GM06990 (cell line): Measurements from ENCODE around the gene YTHDC2.

ENCODE experiments used
- DNase-seq: peaks from one replicate; pipeline ENCODE4 v3.0.0-alpha.2; 2011; ENCODE audit not compliant: insufficient read length; ENCODE audit errors: extremely low read depth
- H3K27me3 ChIP-seq: replicated peaks from 2 replicates; pipeline ENCODE4 v1.6.0; 2011; ENCODE audit warnings: low read length; ENCODE audit not compliant: control insufficient read depth, insufficient read depth
- H3K36me3 ChIP-seq: 2 replicates; pipeline ENCODE4 v1.5.1; 2011; ENCODE audit warnings: low read length; ENCODE audit not compliant: control insufficient read depth, insufficient read depth
- H3K4me3 ChIP-seq: replicated peaks from 2 replicates; pipeline ENCODE4 v1.5.1; 2011; ENCODE audit warnings: low read depth, mild to moderate bottlenecking, control low read depth, low read length
- TF ChIP-seq, protein P1 (sequence below): IDR thresholded peaks from 2 replicates; pipeline ENCODE4 v1.5.1; 2011; ENCODE audit warnings: low read length, control low read depth, mild to moderate bottlenecking, inconsistent platforms; ENCODE audit not compliant: insufficient read depth, poor library complexity, severe bottlenecking

Gene YTHDC2

GRCh38 chr5:113552620-113553019 is 39.1 kb downstream of the YTHDC2 start:
- Histone ChIP-seq H3K4me3 (no peak overlapping the region), H3K27me3 (no peaks in the 10 kb centered on the region), H3K36me3 (no peaks in the 10 kb centered on the region)
- DNase-seq, result no peak
- TF ChIP-seq, protein P1, sequence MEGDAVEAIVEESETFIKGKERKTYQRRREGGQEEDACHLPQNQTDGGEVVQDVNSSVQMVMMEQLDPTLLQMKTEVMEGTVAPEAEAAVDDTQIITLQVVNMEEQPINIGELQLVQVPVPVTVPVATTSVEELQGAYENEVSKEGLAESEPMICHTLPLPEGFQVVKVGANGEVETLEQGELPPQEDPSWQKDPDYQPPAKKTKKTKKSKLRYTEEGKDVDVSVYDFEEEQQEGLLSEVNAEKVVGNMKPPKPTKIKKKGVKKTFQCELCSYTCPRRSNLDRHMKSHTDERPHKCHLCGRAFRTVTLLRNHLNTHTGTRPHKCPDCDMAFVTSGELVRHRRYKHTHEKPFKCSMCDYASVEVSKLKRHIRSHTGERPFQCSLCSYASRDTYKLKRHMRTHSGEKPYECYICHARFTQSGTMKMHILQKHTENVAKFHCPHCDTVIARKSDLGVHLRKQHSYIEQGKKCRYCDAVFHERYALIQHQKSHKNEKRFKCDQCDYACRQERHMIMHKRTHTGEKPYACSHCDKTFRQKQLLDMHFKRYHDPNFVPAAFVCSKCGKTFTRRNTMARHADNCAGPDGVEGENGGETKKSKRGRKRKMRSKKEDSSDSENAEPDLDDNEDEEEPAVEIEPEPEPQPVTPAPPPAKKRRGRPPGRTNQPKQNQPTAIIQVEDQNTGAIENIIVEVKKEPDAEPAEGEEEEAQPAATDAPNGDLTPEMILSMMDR, result no peak

DNA sequence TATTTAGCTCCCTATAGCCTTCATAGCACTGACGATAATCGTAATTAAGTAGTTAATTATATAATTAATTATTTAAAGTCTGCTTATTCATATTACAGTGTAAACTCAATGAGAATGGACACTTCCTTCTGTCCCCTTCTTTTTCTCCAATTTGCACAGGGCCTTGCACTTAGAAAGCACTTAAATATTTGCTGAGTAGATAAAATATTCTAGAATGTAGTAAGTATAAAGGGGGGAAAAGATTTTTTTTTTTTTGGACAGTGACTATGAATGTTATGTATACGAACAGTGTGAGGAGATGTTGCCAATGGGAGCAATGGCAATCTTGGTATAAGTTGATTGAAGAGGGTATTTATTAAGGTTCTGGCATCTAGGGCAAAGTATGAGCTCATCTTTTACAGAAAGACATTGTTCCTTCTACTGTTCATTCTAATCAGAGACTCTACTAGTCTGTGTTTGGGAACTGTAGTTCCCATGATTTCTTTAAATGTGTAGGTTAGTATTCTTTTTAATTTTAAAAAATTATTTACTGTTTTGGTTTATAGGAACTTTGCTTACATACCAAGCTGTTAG is 49.4 kb downstream of the YTHDC2 start:
- Histone ChIP-seq H3K27me3 (no peaks in the 10 kb centered on the region), H3K36me3 (peaks cover 5% of the 10 kb centered on the region), H3K4me3 (no peak overlapping the region)
- TF ChIP-seq, protein P1, result no peak
- DNase-seq, result no peak

DNA sequence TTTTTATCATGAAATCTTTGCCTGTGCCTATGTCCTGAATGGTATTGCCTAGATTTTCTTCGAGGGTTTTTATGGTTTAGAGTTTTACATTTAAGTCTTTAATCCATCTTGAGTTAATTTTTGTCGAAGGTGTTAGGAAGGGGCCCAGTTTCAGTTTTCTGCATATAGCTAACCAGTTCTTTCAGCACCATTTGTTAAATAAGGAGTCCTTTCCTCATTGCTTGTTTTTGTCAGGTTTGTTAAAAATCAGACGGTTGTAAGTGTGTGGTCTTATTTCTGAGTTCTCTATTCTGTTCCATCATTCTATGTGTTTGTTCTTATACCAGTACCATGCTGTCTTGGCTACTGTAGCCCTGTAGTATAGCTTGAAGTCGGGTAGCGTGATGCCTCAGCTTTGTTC is 55.9 kb downstream of the YTHDC2 start:
- peaks cover 5% of the 10 kb centered on the region for H3K36me3 ChIP-seq
- TF ChIP-seq, protein P1, result no peak
- H3K4me3 ChIP-seq, result no peak overlapping the region
- no peaks in the 10 kb centered on the region for H3K27me3 ChIP-seq
- DNase-seq, result no peak

DNA sequence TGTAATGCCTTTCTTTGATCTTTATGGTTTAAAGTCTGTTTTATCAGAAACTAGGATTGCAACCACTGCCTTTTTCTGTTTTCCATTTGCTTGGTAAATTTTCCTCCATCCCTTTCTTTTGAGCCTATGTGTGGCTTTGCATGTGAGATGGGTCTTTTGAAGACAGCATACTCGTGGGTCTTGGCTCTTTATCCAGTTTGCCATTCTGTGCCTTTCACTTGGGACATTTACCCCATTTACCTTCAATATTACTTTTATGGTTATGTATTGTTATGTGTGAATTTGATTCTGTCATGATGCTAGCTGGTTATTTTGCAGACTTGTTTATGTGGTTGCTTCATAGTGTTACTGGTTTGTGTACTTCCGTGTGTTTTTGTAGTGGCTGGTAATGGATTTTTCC is 59.2 kb downstream of the YTHDC2 start:
- DNase-seq, result no peak
- TF ChIP-seq, protein P1, result no peak
- no peaks in the 10 kb centered on the region for H3K27me3 ChIP-seq
- H3K4me3 ChIP-seq, result no peak overlapping the region
- peaks cover 6% of the 10 kb centered on the region for H3K36me3 ChIP-seq

DNA sequence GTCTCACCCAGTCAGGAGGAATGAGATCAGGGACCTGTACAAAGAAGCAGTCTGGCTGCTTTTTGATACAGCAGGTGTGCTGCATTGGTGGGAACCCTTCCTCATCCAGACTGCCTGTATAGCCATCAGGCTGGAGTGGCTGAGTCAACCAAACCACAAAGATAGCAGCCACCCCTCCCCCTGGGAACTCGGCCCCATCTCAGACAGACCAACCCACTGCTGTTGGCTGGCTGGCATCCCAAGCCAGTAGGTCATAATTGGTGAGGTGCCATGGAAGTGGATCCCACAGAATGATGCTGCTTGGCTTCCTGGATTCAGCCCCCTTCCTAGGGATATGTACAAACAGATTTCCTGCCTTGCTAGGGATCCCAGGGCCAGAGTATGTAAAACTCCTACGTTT is 60.9 kb downstream of the YTHDC2 start:
- no peak for DNase-seq
- peaks cover 6% of the 10 kb centered on the region for H3K36me3 ChIP-seq
- H3K27me3 ChIP-seq, result no peaks in the 10 kb centered on the region
- no peak overlapping the region for H3K4me3 ChIP-seq
- TF ChIP-seq, protein P1, result no peak

GRCh38 chr5:113575074-113575473 is 61.6 kb downstream of the YTHDC2 start:
- TF ChIP-seq, protein P1, result no peak
- H3K27me3 ChIP-seq, result no peaks in the 10 kb centered on the region
- no peak for DNase-seq
- H3K4me3 ChIP-seq, result no peak overlapping the region
- H3K36me3 ChIP-seq, result peaks cover 6% of the 10 kb centered on the region
